Activated CD8-positive, alpha-beta memory T cell treated with anti-CD3 and anti-CD28 coated beads for 48 hours (primary cell): ENCODE measurements around the gene ARL15.

Experiments
- DNase-seq, 3 experiments: peaks; one replicate each; pipeline ENCODE4 v3.0.0-alpha.2; 2020; ENCODE audit warnings: low read depth in 2 of 3, low spot score in 2 of 3

ARL15 gene

GRCh38 chr5:53948598-53948997 lies 361.8 kb downstream of the ARL15 start:
- DNase-seq = no peak

- no peak for DNase-seq
Observed at GRCh38 chr5:53946405-53947100, 363.8 kb downstream of the ARL15 start.

GRCh38 chr5:53944981-53945380 lies 365.4 kb downstream of the ARL15 start:
- no peak for DNase-seq

GRCh38 chr5:53943938-53944337 lies 366.4 kb downstream of the ARL15 start:
- DNase-seq = no peak

- no peak for DNase-seq
Observed at GRCh38 chr5:53942724-53943123, 367.6 kb downstream of the ARL15 start.

GRCh38 chr5:53940921-53941320 lies 369.5 kb downstream of the ARL15 start:
- DNase-seq = no peak

- no peak for DNase-seq
Observed at GRCh38 chr5:53937467-53937866, 372.9 kb downstream of the ARL15 start.

- no peak for DNase-seq
Observed at GRCh38 chr5:53936481-53937352, 373.7 kb downstream of the ARL15 start.

- DNase-seq = no peak
Observed at GRCh38 chr5:53934151-53934820, 376.1 kb downstream of the ARL15 start.

- no peak for DNase-seq
Observed at GRCh38 chr5:53932351-53932750, 378.0 kb downstream of the ARL15 start.

- DNase-seq = no peak
Observed at GRCh38 chr5:53930457-53930856, 379.9 kb downstream of the ARL15 start.

- no peak for DNase-seq
Observed at GRCh38 chr5:53929570-53929969, 380.8 kb downstream of the ARL15 start.

GRCh38 chr5:53929152-53929551 lies 381.2 kb downstream of the ARL15 start:
- no peak for DNase-seq

- no peak for DNase-seq
Observed at GRCh38 chr5:53928641-53929040, 381.7 kb downstream of the ARL15 start.

GRCh38 chr5:53927668-53928247 lies 382.6 kb downstream of the ARL15 start:
- DNase-seq = no peak

- no peak for DNase-seq
Observed at GRCh38 chr5:53926026-53926425, 384.3 kb downstream of the ARL15 start.

- DNase-seq = no peak
Observed at GRCh38 chr5:53924392-53924791, 386.0 kb downstream of the ARL15 start.

GRCh38 chr5:53923961-53924360 lies 386.4 kb downstream of the ARL15 start:
- no peak for DNase-seq

GRCh38 chr5:53922508-53923498 lies 387.6 kb downstream of the ARL15 start:
- no peak for DNase-seq

GRCh38 chr5:53917826-53918225 lies 392.5 kb downstream of the ARL15 start:
- DNase-seq = no peak
